HG02884 (cell line): ENCODE measurements around the gene SORCS2.

Experiments
- ATAC-seq: cut with Tn5 transposase; IDR thresholded peaks from one replicate; pipeline ENCODE4 v1.9.1; 2021; ENCODE audit warnings: mild to moderate bottlenecking, moderate library complexity; ENCODE audit not compliant: unreplicated experiment

The SORCS2 gene

GRCh38 chr4:7285244-7286094 lies 93.1 kb downstream of the SORCS2 start:
- no peak for ATAC-seq

- no peak for ATAC-seq
Observed at GRCh38 chr4:7286170-7286569, 93.8 kb downstream of the SORCS2 start.

GRCh38 chr4:7286798-7287197 lies 94.5 kb downstream of the SORCS2 start:
- no peak for ATAC-seq

GRCh38 chr4:7287274-7287917 lies 95.1 kb downstream of the SORCS2 start:
- no peak for ATAC-seq

GRCh38 chr4:7287918-7288280 lies 95.6 kb downstream of the SORCS2 start:
- ATAC-seq: no peak

- ATAC-seq: no peak
Observed at GRCh38 chr4:7288751-7289523, 96.6 kb downstream of the SORCS2 start.

GRCh38 chr4:7289589-7289988 lies 97.3 kb downstream of the SORCS2 start:
- no peak for ATAC-seq

- ATAC-seq: no peak
Observed at GRCh38 chr4:7291372-7292114, 99.2 kb downstream of the SORCS2 start.

- ATAC-seq: no peak
Observed at GRCh38 chr4:7293703-7294102, 101.4 kb downstream of the SORCS2 start.

GRCh38 chr4:7294176-7294756 lies 101.9 kb downstream of the SORCS2 start:
- no peak for ATAC-seq

GRCh38 chr4:7295197-7295910 lies 103.0 kb downstream of the SORCS2 start:
- ATAC-seq: no peak

GRCh38 chr4:7295911-7296660 lies 103.7 kb downstream of the SORCS2 start:
- ATAC-seq: no peak

- no peak for ATAC-seq
Observed at GRCh38 chr4:7296661-7297335, 104.5 kb downstream of the SORCS2 start.

GRCh38 chr4:7297374-7297773 lies 105.0 kb downstream of the SORCS2 start:
- no peak for ATAC-seq

- ATAC-seq: no peak
Observed at GRCh38 chr4:7297881-7298280, 105.5 kb downstream of the SORCS2 start.

- ATAC-seq: no peak
Observed at GRCh38 chr4:7298619-7299009, 106.3 kb downstream of the SORCS2 start.

- no peak for ATAC-seq
Observed at GRCh38 chr4:7299010-7299907, 106.9 kb downstream of the SORCS2 start.
